Hepatocyte (in vitro differentiated cells): ENCODE measurements around the gene FXYD6. TPM values are rescaled to one million over a fixed set of nuclear protein-coding genes. Genes with fewer than 3 reads are reported as not detected.

Experiments
- DNase-seq: peaks from one replicate; pipeline ENCODE4 v3.0.0-alpha.2; 2016; ENCODE audit warnings: low spot score
- H2AFZ ChIP-seq: fragments of 200-600 bp; sonication (generic); 2 replicates; pipeline ENCODE4 v1.6.0; 2016; ENCODE audit warnings: antibody characterized with exemption, mild to moderate bottlenecking
- H3K27ac ChIP-seq: fragments of 200-600 bp; sonication (generic); 2 replicates; pipeline ENCODE4 v1.5.1; 2016; ENCODE audit warnings: mild to moderate bottlenecking
- H3K27me3 ChIP-seq: fragments of 200-600 bp; sonication (generic); 2 replicates; pipeline ENCODE4 v1.6.1; 2016
- H3K36me3 ChIP-seq: fragments of 200-600 bp; sonication (generic); replicated peaks from 2 replicates; pipeline ENCODE4 v1.5.1; 2016; ENCODE audit warnings: low read depth; ENCODE audit not compliant: insufficient read depth
- H3K4me1 ChIP-seq: fragments of 200-600 bp; sonication (generic); 2 replicates; pipeline ENCODE4 v1.5.1; 2016; ENCODE audit warnings: mild to moderate bottlenecking, moderate library complexity; ENCODE audit not compliant: insufficient read depth
- H3K4me2 ChIP-seq: fragments of 200-600 bp; sonication (generic); 2 replicates; pipeline ENCODE4 v1.6.0; 2016
- H3K4me3 ChIP-seq: fragments of 200-600 bp; sonication (generic); 2 replicates; pipeline ENCODE4 v1.5.1; 2016; ENCODE audit warnings: mild to moderate bottlenecking
- H3K79me2 ChIP-seq: fragments of 200-600 bp; sonication (generic); 2 replicates; pipeline ENCODE4 v1.6.0; 2017; ENCODE audit warnings: mild to moderate bottlenecking
- H3K9me2 ChIP-seq: fragments of 200-600 bp; sonication (generic); replicated peaks from 2 replicates; pipeline ENCODE4 v1.6.0; 2017; ENCODE audit warnings: mild to moderate bottlenecking; ENCODE audit not compliant: insufficient read depth
- H3K9me3 ChIP-seq: fragments of 200-600 bp; sonication (generic); 2 replicates; pipeline ENCODE4 v1.5.1; 2016; ENCODE audit warnings: low read depth, mild to moderate bottlenecking
- H4K20me1 ChIP-seq: fragments of 200-600 bp; sonication (generic); 2 replicates; pipeline ENCODE4 v1.6.0; 2016; ENCODE audit warnings: mild to moderate bottlenecking; ENCODE audit not compliant: insufficient read depth, poor library complexity, severe bottlenecking
- CTCF ChIP-seq: fragments of 200-600 bp; sonication (generic); IDR thresholded peaks from 2 replicates; pipeline ENCODE4 v1.5.1; 2016; ENCODE audit warnings: antibody characterized with exemption, mild to moderate bottlenecking; ENCODE audit not compliant: poor library complexity
- EZH2 ChIP-seq: fragments of 200-600 bp; sonication (generic); IDR thresholded peaks from 2 replicates; pipeline ENCODE4 v1.6.1; 2016; ENCODE audit warnings: antibody characterized with exemption, mild to moderate bottlenecking, borderline replicate concordance
- EZH2phosphoT487 ChIP-seq: fragments of 200-600 bp; sonication (generic); IDR thresholded peaks from one replicate; pipeline ENCODE4 v1.6.1; 2018; ENCODE audit warnings: antibody characterized with exemption, mild to moderate bottlenecking, low read depth, moderate library complexity; ENCODE audit not compliant: unreplicated experiment, severe bottlenecking
- WGBS: methylation state at CpG from one replicate; pipeline ENCODE4 v1.1.6; 2016; ENCODE audit warnings: low lambda C conversion rate; ENCODE audit errors: missing lambda C conversion rate; 5-methylcytosine and 5-hydroxymethylcytosine counted together
- polyA plus RNA-seq: library from polyadenylated mRNA; unstranded; fragments of >200 nt; fragmentation: Nextera tagmentation; extraction: Ambion mirVana; gene quantifications from 2 replicates; pipeline ENCODE4 v1.2.1, GENCODE V29; 2016
- total RNA-seq: library from RNA; depleted of rRNA; stranded (reverse); fragments of >200 nt; gene quantifications from 2 replicates; pipeline ENCODE4 v1.2.3, GENCODE V29; 2014

Gene FXYD6
- total and polyA plus RNA-seq, 2 experiments from 2014 or later: 28.3 to 56.9 TPM

GRCh38 chr11:117888139-117888566, 11.7 kb upstream of the FXYD6 start:
- H3K9me3 ChIP-seq: no peaks in the 10 kb centered on the region
- peaks cover 10% of the 10 kb centered on the region for H3K4me1 ChIP-seq
- H3K79me2 ChIP-seq: no peaks in the 10 kb centered on the region
- H3K27me3 ChIP-seq: no peaks in the 10 kb centered on the region
- H3K9me2 ChIP-seq: no peaks in the 10 kb centered on the region
- H4K20me1 ChIP-seq: no peaks in the 10 kb centered on the region
- no peak for TF ChIP-seq CTCF
- TF ChIP-seq EZH2: no peak
- TF ChIP-seq EZH2phosphoT487: no peak
- DNase-seq: no peak
- no peak overlapping the region for H3K4me3 ChIP-seq
- no peak overlapping the region for H3K4me2 ChIP-seq
- H3K27ac ChIP-seq: no peak overlapping the region
- WGBS: 66% methylated on average over 8 of the region's 8 CpGs
- no peak overlapping the region for H2AFZ ChIP-seq
- H3K36me3 ChIP-seq: no peaks in the 10 kb centered on the region

GRCh38 chr11:117887431-117888138, 11.1 kb upstream of the FXYD6 start:
- H3K9me2 ChIP-seq: no peaks in the 10 kb centered on the region
- no peak overlapping the region for H3K4me2 ChIP-seq
- H3K36me3 ChIP-seq: no peaks in the 10 kb centered on the region
- no peak overlapping the region for H3K27ac ChIP-seq
- H3K79me2 ChIP-seq: no peaks in the 10 kb centered on the region
- H2AFZ ChIP-seq: no peak overlapping the region
- peaks cover 15% of the 10 kb centered on the region for H3K4me1 ChIP-seq
- H3K4me3 ChIP-seq: no peak overlapping the region
- H3K27me3 ChIP-seq: no peaks in the 10 kb centered on the region
- H3K9me3 ChIP-seq: no peaks in the 10 kb centered on the region
- 31% methylated on average over 9 of the region's 9 CpGs for WGBS
- no peak for DNase-seq
- no peaks in the 10 kb centered on the region for H4K20me1 ChIP-seq
- TF ChIP-seq CTCF (no peak), EZH2 (no peak), EZH2phosphoT487 (no peak)

- H3K36me3 ChIP-seq: no peaks in the 10 kb centered on the region
- no peak overlapping the region for H3K4me3 ChIP-seq
- no peaks in the 10 kb centered on the region for H4K20me1 ChIP-seq
- H3K79me2 ChIP-seq: no peaks in the 10 kb centered on the region
- H3K27me3 ChIP-seq: peaks cover 9% of the 10 kb centered on the region
- TF ChIP-seq EZH2phosphoT487 (no peak), EZH2 (no peak), CTCF (no peak)
- H3K4me2 ChIP-seq: peak overlapping the region; percentile 30
- peaks cover 19% of the 10 kb centered on the region for H3K4me1 ChIP-seq
- peak; percentile 81 for DNase-seq
- no peaks in the 10 kb centered on the region for H3K9me2 ChIP-seq
- no peak overlapping the region for H2AFZ ChIP-seq
- no peaks in the 10 kb centered on the region for H3K9me3 ChIP-seq
- peak overlapping the region; percentile 89 for H3K27ac ChIP-seq
- WGBS: 33% methylated on average over 11 of the region's 11 CpGs
These were observed 9.3 kb upstream of the FXYD6 start for GRCh38 chr11:117885777-117886176.
